GM12878 (cell line): ENCODE data around the gene GH1. TPM values are rescaled to one million over a fixed set of nuclear protein-coding genes. Genes with fewer than 3 reads are reported as not detected.

Experiments
- ATAC-seq: fragments of 200-7000 bp; cut with Tn5 transposase; 3 replicates; pipeline ENCODE4 v1.9.1; 2020; ENCODE audit warnings: mild to moderate bottlenecking, moderate library complexity
- BruUV-seq: library from RNA; stranded (reverse); fragments of 400-500 nt; replicated peaks from 2 replicates; lab custom pipeline; 2021; lab: Mats Ljungman, UMichigan
- CTCF ChIA-PET: fragments of 300-600 bp; sonication (Branson Sonifier 250); formaldehyde crosslinking; extraction: SDS; loops from one replicate; lab custom pipeline; 2021; ENCODE audit warnings: inconsistent platforms; lab: Yijun Ruan, JAX
- POLR2A ChIA-PET: fragments of 350-600 bp; formaldehyde crosslinking; extraction: SDS; loops from one replicate; lab custom pipeline; 2021; ENCODE audit warnings: inconsistent platforms; lab: Charles Lee
- RAD21 ChIA-PET: fragments of 300-600 bp; sonication (Branson Sonifier 250); formaldehyde crosslinking; loops from one replicate; lab custom pipeline; 2023; ENCODE audit warnings: antibody characterized with exemption; ENCODE audit not compliant: unreplicated experiment; lab: Charles Lee
- SMC1A ChIA-PET: fragments of 300-600 bp; sonication (Branson Sonifier 250); formaldehyde crosslinking; loops from one replicate; lab custom pipeline; 2023; ENCODE audit not compliant: unreplicated experiment, uncharacterized antibody; lab: Charles Lee
- DNase-seq: peaks from one replicate; pipeline ENCODE4 v3.0.0-alpha.2; 2011; ENCODE audit warnings: low read depth, low spot score
- FAIRE-seq: peaks from 3 replicates; lab custom pipeline; 2011; peaks lifted over from hg19 to GRCh38; lab: Jason Lieb, UNC
- H2AFZ ChIP-seq: 2 replicates; pipeline ENCODE4 v1.6.0; 2011; ENCODE audit warnings: low read depth, low read length, control low read depth; ENCODE audit not compliant: control insufficient read depth
- H3K27ac ChIP-seq: 2 replicates; pipeline ENCODE4 v1.5.1; 2011; ENCODE audit warnings: control low read depth; ENCODE audit not compliant: control insufficient read depth, insufficient read depth
- H3K27me3 ChIP-seq, 2 experiments: replicated peaks in 1 of 2; 2 replicates each; pipeline versions ENCODE4 v1.6.0 to v1.6.1; 2011; ENCODE audit warnings: low read length in 1 of 2; ENCODE audit not compliant: control insufficient read depth in 2 of 2, insufficient read depth in 2 of 2
- H3K36me3 ChIP-seq, 2 experiments: 2 replicates each; pipeline ENCODE4 v1.5.1; 2011; ENCODE audit warnings: low read length in 1 of 2; ENCODE audit not compliant: control insufficient read depth in 2 of 2, insufficient read depth in 2 of 2
- H3K4me1 ChIP-seq: 2 replicates; pipeline ENCODE4 v1.6.1; 2011; ENCODE audit warnings: mild to moderate bottlenecking, low read length, moderate library complexity, mixed read lengths; ENCODE audit not compliant: control insufficient read depth, insufficient read depth
- H3K4me2 ChIP-seq: 2 replicates; pipeline ENCODE4 v1.6.0; 2011; ENCODE audit warnings: control low read depth; ENCODE audit not compliant: control insufficient read depth, insufficient read depth
- H3K4me3 ChIP-seq: fragments of 200-600 bp; sonication (generic); 2 replicates; pipeline ENCODE4 v1.5.1; 2016
- H3K79me2 ChIP-seq: 2 replicates; pipeline ENCODE4 v1.6.0; 2011; ENCODE audit warnings: low read length; ENCODE audit not compliant: control insufficient read depth, insufficient read depth
- H3K9ac ChIP-seq: 2 replicates; pipeline ENCODE4 v1.8.0; 2011; ENCODE audit warnings: low read length, control low read depth, mixed read lengths; ENCODE audit not compliant: control insufficient read depth, insufficient read depth
- H3K9me3 ChIP-seq: replicated peaks from 3 replicates; pipeline ENCODE4 v1.5.1; 2011; ENCODE audit warnings: mild to moderate bottlenecking, low read length; ENCODE audit not compliant: control insufficient read depth, insufficient read depth
- H4K20me1 ChIP-seq: 2 replicates; pipeline ENCODE4 v1.6.0; 2011; ENCODE audit not compliant: control insufficient read depth, insufficient read depth
- POLR2A ChIP-seq: IDR thresholded peaks from 2 replicates; pipeline ENCODE4 v1.6.1; 2011; ENCODE audit warnings: low read depth, mild to moderate bottlenecking, low read length
- SRF ChIP-seq, 2 experiments: IDR thresholded peaks; 2 replicates each; pipeline ENCODE4 v1.6.1; 2011; ENCODE audit warnings: low read depth in 2 of 2, low read length in 2 of 2, mild to moderate bottlenecking in 1 of 2, moderate library complexity in 1 of 2
- whole genome bisulfite sequencing: methylation state at CpG from one replicate; pipeline ENCODE4 v1.1.6; 2016; ENCODE audit warnings: low lambda C conversion rate; ENCODE audit not compliant: insufficient replicate concordance, insufficient coverage; ENCODE audit errors: missing lambda C conversion rate; 5-methylcytosine and 5-hydroxymethylcytosine counted together
- in situ Hi-C: fragments of 300-500 bp; cut with MboI; formaldehyde crosslinking; loops from 9 replicates; pipeline ENCODE4 v1.14.3; 2018; ENCODE audit warnings: mixed read lengths
- intact Hi-C: fragments of 100-400 bp; cut with micrococcal nuclease; formaldehyde crosslinking; loops from one replicate; pipeline ENCODE4 v1.14.2; 2022; ENCODE audit not compliant: unreplicated experiment
- polyA plus RNA-seq, 11 experiments: library from polyadenylated mRNA; depleted of rRNA in 4 of 11; unstranded in 6 of 11; stranded (reverse) in 5 of 11; fragments of >200 nt; fragmentation: Nextera tagmentation in 4 of 11; fragmentation: Illumina TruSeq in 1 of 11; extraction: Ambion mirVana in 4 of 11; extraction: Trizol in 1 of 11; gene quantifications; 1 replicate in 1 of 11; 2 replicates in 10 of 11; pipeline versions ENCODE4 v1.2.1 to v1.2.3, GENCODE V29; 2011 to 2016; ENCODE audit warnings: inconsistent platforms in 2 of 11, missing spikeins in 2 of 11, low read depth in 1 of 11
- total RNA-seq, 4 experiments: library from RNA; depleted of rRNA in 3 of 4; stranded (reverse); fragments of >200 nt in 3 of 4; fragmentation: Illumina TruSeq in 1 of 4; extraction: Trizol in 1 of 4; gene quantifications; 2 replicates each; pipeline versions ENCODE4 v1.2.1 to v1.2.3, GENCODE V29; 2013 to 2021
- TF ChIP-seq, protein P1 (sequence below): fragments of 450-650 bp; conservative IDR thresholded peaks from 2 replicates; pipeline ENCODE4 v1.6.1; 2017; ENCODE audit warnings: mild to moderate bottlenecking, moderate library complexity

GH1 gene
- total and polyA plus RNA-seq, 10 of the 15 experiments (the other 5 are each of a cell fraction or from before 2014, with no cell fraction given), result 0.13 to 0.42 TPM; not detected in 8

- DNase-seq (no peak), FAIRE-seq (no peak), ATAC-seq (no peak)
- ChIA-PET POLR2A (interaction anchor here (0.5 to 5.9 kb wide), 8 partner anchors 8 to 240 kb away, joined by 3 to 68 read pairs (median 6); partner anchors contain the start of gene ICAM2), RAD21 (interaction anchor here (0.8 to 9.0 kb wide), 8 partner anchors 10 to 203 kb away, joined by 3 to 130 read pairs (median 5); partner anchors contain the start of gene ICAM2), SMC1A (interaction anchor here (1.4 to 9.0 kb wide), 5 partner anchors 9 to 204 kb away, joined by 4 to 111 read pairs (median 6); partner anchors contain the start of genes GH1 and ICAM2), CTCF (interaction anchor here (0.5 to 8.7 kb wide), 9 partner anchors 10 to 375 kb away, joined by 3 to 153 read pairs (median 4); partner anchors contain the start of gene GH1)
- Histone ChIP-seq H3K9ac (peak overlapping the region; percentile 86), H3K4me1 (peaks cover 53% of the 10 kb centered on the region), H3K9me3 (no peaks in the 10 kb centered on the region), H2AFZ (no peak overlapping the region), H3K79me2 (peaks cover 32% of the 10 kb centered on the region)
- intact Hi-C loops, result no loop called here
- TF ChIP-seq SRF (IDR thresholded peaks at IDR 0.05; ENCODE audit: low read depth in 2 of 2, low read length in 2 of 2) (no peak), POLR2A (0 out of 2 replicates have a peak, but pooled peaks have one; percentile 5)
- TF ChIP-seq, protein P1, sequence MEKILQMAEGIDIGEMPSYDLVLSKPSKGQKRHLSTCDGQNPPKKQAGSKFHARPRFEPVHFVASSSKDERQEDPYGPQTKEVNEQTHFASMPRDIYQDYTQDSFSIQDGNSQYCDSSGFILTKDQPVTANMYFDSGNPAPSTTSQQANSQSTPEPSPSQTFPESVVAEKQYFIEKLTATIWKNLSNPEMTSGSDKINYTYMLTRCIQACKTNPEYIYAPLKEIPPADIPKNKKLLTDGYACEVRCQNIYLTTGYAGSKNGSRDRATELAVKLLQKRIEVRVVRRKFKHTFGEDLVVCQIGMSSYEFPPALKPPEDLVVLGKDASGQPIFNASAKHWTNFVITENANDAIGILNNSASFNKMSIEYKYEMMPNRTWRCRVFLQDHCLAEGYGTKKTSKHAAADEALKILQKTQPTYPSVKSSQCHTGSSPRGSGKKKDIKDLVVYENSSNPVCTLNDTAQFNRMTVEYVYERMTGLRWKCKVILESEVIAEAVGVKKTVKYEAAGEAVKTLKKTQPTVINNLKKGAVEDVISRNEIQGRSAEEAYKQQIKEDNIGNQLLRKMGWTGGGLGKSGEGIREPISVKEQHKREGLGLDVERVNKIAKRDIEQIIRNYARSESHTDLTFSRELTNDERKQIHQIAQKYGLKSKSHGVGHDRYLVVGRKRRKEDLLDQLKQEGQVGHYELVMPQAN, result 0 out of 2 replicates have a peak, but pooled peaks have one; percentile 19
- TF ChIP-seq, all 136 proteins: peak for 2
- Histone ChIP-seq H3K27me3 (no peaks in the 10 kb centered on the region), H3K27ac (peak overlapping the region; percentile 13; the same call in 1 of the 2 replicates), H4K20me1 (no peaks in the 10 kb centered on the region), H3K4me3 (peak overlapping the region; percentile 98), H3K4me2 (peak overlapping the region; percentile 98), H3K36me3 (peaks cover 7 to 11% of the 10 kb centered on the region in 2 experiments; a peak in 2 of 4 replicates)
- in situ Hi-C loops, result no loop called here
- 75% methylated on average over 24 of the region's 24 CpGs for WGBS
- BruUV-seq, result no TSS peak
These were observed 11.5 kb upstream of the GH1 start for GRCh38 chr17:63929860-63930766.
